ENCODE results near the gene FKBP4. TPM values are rescaled to one million over a fixed set of nuclear protein-coding genes. Genes with fewer than 3 reads are reported as not detected.
A peak's percentile ranks its signal among the peaks of the same experiment; 100 is the strongest.

The FKBP4 gene
- total and polyA plus RNA-seq, 12 donors = 18.9 to 110 (median 44.3) TPM

- no peaks in the 10 kb centered on the region for H3K9me3 ChIP-seq (replicated peaks in 1 of 3)
- peak within 1 kb of the TSS in 3 of 4 donors; percentile 20 to 81 (median 80) for H3K4me3 ChIP-seq
- DNase-seq = peak; percentile 98 to 100 (median 100)
- peaks cover 12 to 19% of the 10 kb centered on the region in 2 donors for H3K4me1 ChIP-seq (replicated peaks in 1 of 2)
- H3K27me3 ChIP-seq = no peaks in the 10 kb centered on the region
- 0 to 1% (median 0%) methylated on average over 34 to 48 of the region's 48 CpGs for WGBS, 4 donors
- TF ChIP-seq, protein P1, sequence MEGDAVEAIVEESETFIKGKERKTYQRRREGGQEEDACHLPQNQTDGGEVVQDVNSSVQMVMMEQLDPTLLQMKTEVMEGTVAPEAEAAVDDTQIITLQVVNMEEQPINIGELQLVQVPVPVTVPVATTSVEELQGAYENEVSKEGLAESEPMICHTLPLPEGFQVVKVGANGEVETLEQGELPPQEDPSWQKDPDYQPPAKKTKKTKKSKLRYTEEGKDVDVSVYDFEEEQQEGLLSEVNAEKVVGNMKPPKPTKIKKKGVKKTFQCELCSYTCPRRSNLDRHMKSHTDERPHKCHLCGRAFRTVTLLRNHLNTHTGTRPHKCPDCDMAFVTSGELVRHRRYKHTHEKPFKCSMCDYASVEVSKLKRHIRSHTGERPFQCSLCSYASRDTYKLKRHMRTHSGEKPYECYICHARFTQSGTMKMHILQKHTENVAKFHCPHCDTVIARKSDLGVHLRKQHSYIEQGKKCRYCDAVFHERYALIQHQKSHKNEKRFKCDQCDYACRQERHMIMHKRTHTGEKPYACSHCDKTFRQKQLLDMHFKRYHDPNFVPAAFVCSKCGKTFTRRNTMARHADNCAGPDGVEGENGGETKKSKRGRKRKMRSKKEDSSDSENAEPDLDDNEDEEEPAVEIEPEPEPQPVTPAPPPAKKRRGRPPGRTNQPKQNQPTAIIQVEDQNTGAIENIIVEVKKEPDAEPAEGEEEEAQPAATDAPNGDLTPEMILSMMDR (IDR thresholded peaks at IDR 0.05) = peak in 1 of 6 experiments; percentile 5
- peak; percentile 88 to 93 for TF ChIP-seq POLR2A (IDR thresholded peaks at IDR 0.05)
- no peaks in the 10 kb centered on the region for H3K36me3 ChIP-seq (replicated peaks in 1 of 2)
- intact Hi-C loops (cut with DNase I) = no loop called here
- H3K27ac ChIP-seq = peak within 1 kb of the TSS; percentile 73 to 99 (median 95)
Observed at GRCh38 chr12:2812290-2813213, 17.8 kb downstream of the FKBP4 start, which contains the start of gene ITFG2. Gene ITFG2, plus strand, starts transcription at chr12:2812668. Its CDS starts 93 bp downstream, at chr12:2812761.

GRCh38 chr12:2813214-2814185 lies 18.7 kb downstream of the FKBP4 start:
- DNase-seq = peak in 6 of 7 donors; percentile 57 to 78 (median 64)
- intact Hi-C loops (cut with DNase I) = no loop called here
- Histone ChIP-seq H3K27ac (peak overlapping the region; percentile 73 to 99 (median 95)), H3K4me1 (replicated peaks in 1 of 2) (peaks cover 12 to 19% of the 10 kb centered on the region in 2 donors), H3K36me3 (replicated peaks in 1 of 2) (peaks cover 0 to 9% of the 10 kb centered on the region in 2 donors), H3K9me3 (replicated peaks in 1 of 3) (no peaks in the 10 kb centered on the region), H3K4me3 (peak overlapping the region in 3 of 4 donors; percentile 16 to 81 (median 80)), H3K27me3 (no peaks in the 10 kb centered on the region)
- no peak for TF ChIP-seq POLR2A (IDR thresholded peaks at IDR 0.05)
- TF ChIP-seq, protein P1 (IDR thresholded peaks at IDR 0.05) = peak; percentile 25 to 72 (median 57)
- WGBS, 4 donors = 7 to 9% (median 8%) methylated on average over 10 of the region's 10 CpGs

- peaks cover 0 to 72% of the 10 kb centered on the region in 2 donors for H3K36me3 ChIP-seq (replicated peaks in 1 of 2)
- H3K4me1 ChIP-seq (replicated peaks in 1 of 2) = no peaks in the 10 kb centered on the region
- no peak for TF ChIP-seq POLR2A (IDR thresholded peaks at IDR 0.05)
- TF ChIP-seq, protein P1 (IDR thresholded peaks at IDR 0.05) = no peak
- H3K27ac ChIP-seq = no peak overlapping the region
- H3K9me3 ChIP-seq (replicated peaks in 1 of 3) = no peaks in the 10 kb centered on the region
- no peak for DNase-seq
- intact Hi-C loops (cut with DNase I) = no loop called here
- H3K4me3 ChIP-seq = no peak overlapping the region
- WGBS, 4 donors = 93 to 95% (median 95%) methylated on average over 15 of the region's 15 CpGs
- H3K27me3 ChIP-seq = no peaks in the 10 kb centered on the region
Observed at GRCh38 chr12:2819810-2820209, 25.0 kb downstream of the FKBP4 start.

Measured in adrenal gland (tissue), 12 donors.